HEK293 (cell line): ENCODE results near the gene CXCL12.

Source experiments
- CTCF ChIA-PET: fragments of 350-600 bp; formaldehyde crosslinking; extraction: SDS; loops from one replicate; lab custom pipeline; 2021; ENCODE audit warnings: antibody characterized with exemption; lab: Yijun Ruan, JAX
- POLR2A ChIA-PET: fragments of 300-600 bp; formaldehyde crosslinking; extraction: SDS; loops from one replicate; lab custom pipeline; 2020; ENCODE audit warnings: antibody characterized with exemption, inconsistent platforms; lab: Yijun Ruan, JAX
- H3K27ac ChIP-seq: fragments of 200-500 bp; sonication (Bioruptor generic); 2 replicates; pipeline ENCODE4 v1.5.1; 2014; ENCODE audit warnings: low read depth, low read length, control low read depth, inconsistent platforms; ENCODE audit errors: extremely low read depth
- H3K36me3 ChIP-seq, 2 experiments: fragments of 200-500 bp in 1 of 2; sonication (Bioruptor generic) in 1 of 2; 1 replicate in 1 of 2; 2 replicates in 1 of 2; pipeline ENCODE4 v1.5.1; 2014 to 2017; ENCODE audit warnings: inconsistent platforms in 2 of 2, low read length in 2 of 2; ENCODE audit not compliant: control insufficient read depth in 2 of 2, insufficient read depth in 1 of 2
- H3K4me1 ChIP-seq: fragments of 200-500 bp; sonication (Bioruptor generic); 2 replicates; pipeline ENCODE4 v1.5.1; 2014; ENCODE audit warnings: mild to moderate bottlenecking, low read length, inconsistent platforms; ENCODE audit not compliant: control insufficient read depth, insufficient read depth
- H3K4me3 ChIP-seq: 2 replicates; pipeline ENCODE4 v1.5.1; 2011; ENCODE audit warnings: low read depth, mild to moderate bottlenecking, control low read depth, low read length, moderate library complexity
- H3K9me3 ChIP-seq: fragments of 200-500 bp; sonication (Bioruptor generic); 2 replicates; pipeline ENCODE4 v1.5.1; 2014; ENCODE audit warnings: low read depth, low read length, inconsistent platforms; ENCODE audit not compliant: control insufficient read depth, insufficient read depth
- GLIS2 ChIP-seq: fragments of 450-650 bp; formaldehyde crosslinking; IDR thresholded peaks from 2 replicates; pipeline ENCODE4 v1.5.1; 2016; ENCODE audit warnings: missing biosample characterization, missing genetic modification characterization
- IKZF3 ChIP-seq: fragments of 450-650 bp; IDR thresholded peaks from 2 replicates; pipeline ENCODE4 v1.5.0; 2018; ENCODE audit warnings: missing biosample characterization, mild to moderate bottlenecking, missing genetic modification characterization, moderate library complexity
- REPIN1 ChIP-seq: fragments of 450-650 bp; formaldehyde crosslinking; IDR thresholded peaks from 2 replicates; pipeline ENCODE4 v1.5.1; 2017; ENCODE audit warnings: missing biosample characterization, missing genetic modification characterization, low read depth
- REST ChIP-seq: fragments of 450-650 bp; formaldehyde crosslinking; IDR thresholded peaks from 2 replicates; pipeline ENCODE4 v1.5.1; 2016; ENCODE audit warnings: missing biosample characterization, missing genetic modification characterization
- SCRT1 ChIP-seq: fragments of 450-650 bp; formaldehyde crosslinking; IDR thresholded peaks from 2 replicates; pipeline ENCODE4 v1.5.1; 2016; ENCODE audit warnings: missing biosample characterization, missing genetic modification characterization, borderline replicate concordance
- SP3 ChIP-seq: fragments of 450-650 bp; formaldehyde crosslinking; IDR thresholded peaks from 2 replicates; pipeline ENCODE4 v1.5.1; 2016; ENCODE audit warnings: missing biosample characterization, missing genetic modification characterization
- ZIC2 ChIP-seq: fragments of 450-650 bp; formaldehyde crosslinking; IDR thresholded peaks from 2 replicates; pipeline ENCODE4 v1.5.1; 2016; ENCODE audit warnings: missing biosample characterization, missing genetic modification characterization
- ZNF16 ChIP-seq: fragments of 450-650 bp; formaldehyde crosslinking; IDR thresholded peaks from 2 replicates; pipeline ENCODE4 v1.5.1; 2016; ENCODE audit warnings: low read depth, missing biosample characterization, missing genetic modification characterization
- ZNF175 ChIP-seq: fragments of 450-650 bp; formaldehyde crosslinking; IDR thresholded peaks from 2 replicates; pipeline ENCODE4 v1.5.1; 2016; ENCODE audit warnings: missing biosample characterization, missing genetic modification characterization
- ZNF391 ChIP-seq: fragments of 450-650 bp; formaldehyde crosslinking; IDR thresholded peaks from 2 replicates; pipeline ENCODE4 v1.5.1; 2016; ENCODE audit warnings: low read depth, missing biosample characterization, missing genetic modification characterization, borderline replicate concordance
- ZNF394 ChIP-seq: fragments of 450-650 bp; formaldehyde crosslinking; IDR thresholded peaks from 2 replicates; pipeline ENCODE4 v1.5.1; 2016; ENCODE audit warnings: missing biosample characterization, missing genetic modification characterization, mild to moderate bottlenecking, moderate library complexity, borderline replicate concordance
- ZNF654 ChIP-seq: fragments of 450-650 bp; formaldehyde crosslinking; IDR thresholded peaks from 2 replicates; pipeline ENCODE4 v1.5.1; 2016; ENCODE audit warnings: low read depth, missing biosample characterization, missing genetic modification characterization
- ZNF660 ChIP-seq: fragments of 450-650 bp; IDR thresholded peaks from 2 replicates; pipeline ENCODE4 v1.5.1; 2018; ENCODE audit warnings: missing biosample characterization, mild to moderate bottlenecking, missing genetic modification characterization
- ZNF776 ChIP-seq: fragments of 450-650 bp; formaldehyde crosslinking; IDR thresholded peaks from 2 replicates; pipeline ENCODE4 v1.5.0; 2017; ENCODE audit warnings: missing biosample characterization, missing genetic modification characterization, borderline replicate concordance
- ZSCAN16 ChIP-seq: fragments of 450-650 bp; formaldehyde crosslinking; IDR thresholded peaks from 2 replicates; pipeline ENCODE4 v1.5.1; 2016; ENCODE audit warnings: missing biosample characterization, missing genetic modification characterization
- TF ChIP-seq, protein P1 (sequence below): fragments of 450-650 bp; formaldehyde crosslinking; IDR thresholded peaks from 2 replicates; pipeline ENCODE4 v1.5.1; 2016; ENCODE audit warnings: missing biosample characterization, missing genetic modification characterization, borderline replicate concordance
- TF ChIP-seq, protein P2 (sequence below): sonication (generic); formaldehyde crosslinking; IDR thresholded peaks from 2 replicates; pipeline ENCODE4 v1.8.1; 2022; ENCODE audit warnings: mild to moderate bottlenecking, moderate library complexity, missing genetic modification reagents

CXCL12 gene

DNA sequence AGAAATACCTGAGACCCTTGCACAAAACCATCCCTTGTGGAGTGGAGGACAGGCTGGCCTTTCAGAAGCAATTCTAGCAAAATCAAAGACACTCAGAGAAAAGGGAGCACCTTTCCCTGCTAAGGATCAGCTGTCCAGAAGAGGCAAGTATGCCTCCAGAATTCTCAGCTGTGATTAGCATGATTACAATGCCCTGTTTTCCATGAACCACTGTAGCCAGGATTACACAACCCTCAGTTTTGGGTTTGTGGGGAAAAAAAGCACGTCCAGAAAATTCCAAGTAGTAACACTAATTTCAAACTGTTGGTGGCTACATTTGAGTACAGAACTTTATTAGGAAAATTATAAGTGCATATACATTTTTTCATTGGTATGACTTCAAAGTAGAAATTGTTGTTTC is 15.0 kb downstream of the CXCL12 start:
- CTCF ChIA-PET: interaction anchor here (0.6 kb wide), 2 partner anchors 22 to 493 kb away, joined by 4 read pairs; no protein-coding TSS in a partner anchor
- POLR2A ChIA-PET: no interaction called here

DNA sequence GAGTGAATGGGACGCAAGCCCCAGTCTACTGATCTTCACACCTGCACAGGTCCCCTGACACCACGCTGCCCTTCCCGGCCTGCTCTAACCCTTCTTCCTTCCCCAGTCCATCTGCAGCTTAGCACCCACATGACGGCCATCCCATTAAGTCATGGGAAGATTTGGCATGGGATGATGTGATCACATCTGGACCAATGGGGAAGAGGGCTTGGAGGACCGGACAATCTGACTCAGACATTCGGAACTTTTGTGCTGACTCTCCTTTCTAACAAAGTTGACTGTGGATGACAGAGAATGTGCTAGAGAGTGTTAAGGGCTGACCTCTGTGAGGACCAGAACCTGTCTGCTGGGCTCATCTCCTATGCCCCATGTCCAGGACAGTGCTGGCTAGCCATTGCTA is 15.6 kb downstream of the CXCL12 start:
- ChIA-PET POLR2A (no interaction called here), CTCF (interaction anchor here (0.6 kb wide), 2 partner anchors 21 to 492 kb away, joined by 4 read pairs; no protein-coding TSS in a partner anchor)
- Histone ChIP-seq H3K27ac (no peak overlapping the region), H3K9me3 (no peaks in the 10 kb centered on the region), H3K36me3 (no peaks in the 10 kb centered on the region), H3K4me1 (no peaks in the 10 kb centered on the region), H3K4me3 (no peak overlapping the region)
- TF ChIP-seq ZNF16: no peak
- TF ChIP-seq ZIC2 (tag by site-specific recombination): no peak
- no peak for TF ChIP-seq SP3 (tag by site-specific recombination)
- TF ChIP-seq ZNF776 (tag by site-specific recombination): no peak
- TF ChIP-seq REST: no peak
- TF ChIP-seq, protein P1, sequence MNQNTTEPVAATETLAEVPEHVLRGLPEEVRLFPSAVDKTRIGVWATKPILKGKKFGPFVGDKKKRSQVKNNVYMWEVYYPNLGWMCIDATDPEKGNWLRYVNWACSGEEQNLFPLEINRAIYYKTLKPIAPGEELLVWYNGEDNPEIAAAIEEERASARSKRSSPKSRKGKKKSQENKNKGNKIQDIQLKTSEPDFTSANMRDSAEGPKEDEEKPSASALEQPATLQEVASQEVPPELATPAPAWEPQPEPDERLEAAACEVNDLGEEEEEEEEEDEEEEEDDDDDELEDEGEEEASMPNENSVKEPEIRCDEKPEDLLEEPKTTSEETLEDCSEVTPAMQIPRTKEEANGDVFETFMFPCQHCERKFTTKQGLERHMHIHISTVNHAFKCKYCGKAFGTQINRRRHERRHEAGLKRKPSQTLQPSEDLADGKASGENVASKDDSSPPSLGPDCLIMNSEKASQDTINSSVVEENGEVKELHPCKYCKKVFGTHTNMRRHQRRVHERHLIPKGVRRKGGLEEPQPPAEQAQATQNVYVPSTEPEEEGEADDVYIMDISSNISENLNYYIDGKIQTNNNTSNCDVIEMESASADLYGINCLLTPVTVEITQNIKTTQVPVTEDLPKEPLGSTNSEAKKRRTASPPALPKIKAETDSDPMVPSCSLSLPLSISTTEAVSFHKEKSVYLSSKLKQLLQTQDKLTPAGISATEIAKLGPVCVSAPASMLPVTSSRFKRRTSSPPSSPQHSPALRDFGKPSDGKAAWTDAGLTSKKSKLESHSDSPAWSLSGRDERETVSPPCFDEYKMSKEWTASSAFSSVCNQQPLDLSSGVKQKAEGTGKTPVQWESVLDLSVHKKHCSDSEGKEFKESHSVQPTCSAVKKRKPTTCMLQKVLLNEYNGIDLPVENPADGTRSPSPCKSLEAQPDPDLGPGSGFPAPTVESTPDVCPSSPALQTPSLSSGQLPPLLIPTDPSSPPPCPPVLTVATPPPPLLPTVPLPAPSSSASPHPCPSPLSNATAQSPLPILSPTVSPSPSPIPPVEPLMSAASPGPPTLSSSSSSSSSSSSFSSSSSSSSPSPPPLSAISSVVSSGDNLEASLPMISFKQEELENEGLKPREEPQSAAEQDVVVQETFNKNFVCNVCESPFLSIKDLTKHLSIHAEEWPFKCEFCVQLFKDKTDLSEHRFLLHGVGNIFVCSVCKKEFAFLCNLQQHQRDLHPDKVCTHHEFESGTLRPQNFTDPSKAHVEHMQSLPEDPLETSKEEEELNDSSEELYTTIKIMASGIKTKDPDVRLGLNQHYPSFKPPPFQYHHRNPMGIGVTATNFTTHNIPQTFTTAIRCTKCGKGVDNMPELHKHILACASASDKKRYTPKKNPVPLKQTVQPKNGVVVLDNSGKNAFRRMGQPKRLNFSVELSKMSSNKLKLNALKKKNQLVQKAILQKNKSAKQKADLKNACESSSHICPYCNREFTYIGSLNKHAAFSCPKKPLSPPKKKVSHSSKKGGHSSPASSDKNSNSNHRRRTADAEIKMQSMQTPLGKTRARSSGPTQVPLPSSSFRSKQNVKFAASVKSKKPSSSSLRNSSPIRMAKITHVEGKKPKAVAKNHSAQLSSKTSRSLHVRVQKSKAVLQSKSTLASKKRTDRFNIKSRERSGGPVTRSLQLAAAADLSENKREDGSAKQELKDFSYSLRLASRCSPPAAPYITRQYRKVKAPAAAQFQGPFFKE (tag by site-specific recombination): no peak
- TF ChIP-seq, protein P2, sequence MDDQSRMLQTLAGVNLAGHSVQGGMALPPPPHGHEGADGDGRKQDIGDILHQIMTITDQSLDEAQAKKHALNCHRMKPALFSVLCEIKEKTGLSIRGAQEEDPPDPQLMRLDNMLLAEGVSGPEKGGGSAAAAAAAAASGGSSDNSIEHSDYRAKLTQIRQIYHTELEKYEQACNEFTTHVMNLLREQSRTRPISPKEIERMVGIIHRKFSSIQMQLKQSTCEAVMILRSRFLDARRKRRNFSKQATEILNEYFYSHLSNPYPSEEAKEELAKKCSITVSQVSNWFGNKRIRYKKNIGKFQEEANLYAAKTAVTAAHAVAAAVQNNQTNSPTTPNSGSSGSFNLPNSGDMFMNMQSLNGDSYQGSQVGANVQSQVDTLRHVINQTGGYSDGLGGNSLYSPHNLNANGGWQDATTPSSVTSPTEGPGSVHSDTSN (CRISPR knock-in tag): no peak
- TF ChIP-seq IKZF3 (tag by site-specific recombination): no peak
- no peak for TF ChIP-seq ZNF660
- no peak for TF ChIP-seq ZNF391
- no peak for TF ChIP-seq ZSCAN16 (tag by site-specific recombination)
- no peak for TF ChIP-seq GLIS2 (tag by site-specific recombination)
- TF ChIP-seq ZNF654: no peak

More for the DNA sequence above, 15.0 kb downstream of the CXCL12 start:
- Histone ChIP-seq H3K27ac (no peak overlapping the region), H3K4me3 (no peak overlapping the region), H3K4me1 (no peaks in the 10 kb centered on the region), H3K9me3 (no peaks in the 10 kb centered on the region)
- TF ChIP-seq SCRT1 (tag by site-specific recombination) (no peak), REPIN1 (tag by site-specific recombination) (no peak), ZNF394 (peak; percentile 36; the same call in 1 of the 2 replicates), ZNF175 (tag by site-specific recombination) (no peak)
- TF ChIP-seq, all 188 proteins: peak for 1
- no peaks in the 10 kb centered on the region for H3K36me3 ChIP-seq
